GM18520 (cell line): ENCODE results near the gene DDX4.
"Not testable (repeated sequence)": the region's sequence is repeated elsewhere in the genome, so short reads cannot be mapped to it uniquely, and the experiment has no call there.

Source experiments
- ATAC-seq: cut with Tn5 transposase; IDR thresholded peaks from one replicate; pipeline ENCODE4 v1.9.1; 2021; ENCODE audit not compliant: unreplicated experiment

Gene DDX4

DNA sequence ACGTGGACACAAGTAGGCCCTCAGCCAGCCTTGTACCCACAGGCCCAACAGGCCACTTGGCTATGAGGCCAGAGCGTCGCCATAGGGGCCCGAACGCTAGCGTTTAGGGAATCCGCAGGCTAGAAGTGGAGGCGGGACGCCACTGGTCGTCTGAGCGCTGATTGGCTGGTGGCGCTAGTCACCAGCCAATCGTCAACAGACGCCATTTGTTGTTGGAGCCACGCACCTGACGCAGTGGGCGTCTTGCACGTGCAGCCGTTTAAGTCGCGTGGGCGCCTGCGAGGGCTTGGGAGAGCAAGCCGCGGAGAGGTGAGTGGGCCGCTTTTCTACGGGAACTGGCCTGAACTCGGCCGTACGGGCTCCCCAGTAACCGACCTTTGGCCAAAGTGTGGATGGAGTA lies at the start of gene DDX4:
Gene DDX4 (plus strand): TSS at position 269 of the 400 bp plus-strand sequence. CDS start 903 bp downstream, outside the sequence.
- ATAC-seq = no peak

DNA sequence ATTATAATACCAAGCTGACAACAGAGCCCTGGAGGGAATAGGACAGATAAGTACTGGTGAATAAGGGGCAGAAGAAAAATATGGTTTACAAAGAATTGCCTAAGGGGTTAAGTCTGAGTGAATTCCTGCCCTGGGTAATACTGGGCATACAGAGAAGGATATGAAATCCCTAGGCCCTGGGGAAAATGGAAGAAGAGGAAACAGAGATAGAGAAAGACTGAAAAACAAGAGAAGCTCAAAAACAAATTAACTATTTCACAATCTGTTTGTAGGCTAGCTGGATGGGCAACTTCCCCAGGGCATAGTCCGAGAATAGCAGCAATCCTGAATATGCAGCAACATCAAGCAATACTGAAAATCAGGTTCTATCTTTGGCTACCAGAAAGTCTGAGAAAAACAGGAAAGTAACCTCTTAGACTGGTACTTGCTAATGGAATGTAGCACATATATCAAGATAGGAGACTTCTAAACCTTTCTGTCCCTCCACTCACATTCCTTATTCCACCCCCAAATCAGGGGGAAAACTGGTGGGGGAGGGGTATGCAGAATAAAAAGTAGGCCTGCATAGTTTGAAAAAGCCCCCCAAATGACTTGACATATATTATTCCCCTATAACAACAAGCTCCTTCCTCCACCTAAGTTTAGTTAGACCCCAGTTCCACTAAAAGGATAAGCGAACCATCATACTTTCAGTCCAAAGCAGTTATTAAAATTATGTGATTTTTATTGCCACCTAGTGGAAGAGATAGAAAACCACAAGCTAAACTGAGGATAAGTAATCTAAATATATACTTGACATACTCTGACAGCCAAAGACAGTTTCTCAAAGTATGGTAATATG lies 46.4 kb upstream of the DDX4 start:
- ATAC-seq = no peak

DNA sequence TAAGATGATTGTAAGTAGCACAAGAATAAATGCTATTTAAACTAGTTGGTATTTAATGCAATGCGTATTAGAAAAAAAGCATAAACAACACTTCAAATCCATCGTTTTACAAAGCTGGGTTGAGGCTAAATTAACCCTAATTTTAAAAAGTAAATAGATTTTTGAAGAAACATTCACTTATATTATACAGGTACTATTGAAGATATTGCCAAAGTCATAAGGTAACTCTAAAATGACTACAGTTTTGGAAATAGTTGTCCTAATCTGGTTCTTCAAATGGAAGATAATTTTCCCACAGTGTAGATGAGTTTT lies 45.8 kb upstream of the DDX4 start:
- no peak for ATAC-seq

DNA sequence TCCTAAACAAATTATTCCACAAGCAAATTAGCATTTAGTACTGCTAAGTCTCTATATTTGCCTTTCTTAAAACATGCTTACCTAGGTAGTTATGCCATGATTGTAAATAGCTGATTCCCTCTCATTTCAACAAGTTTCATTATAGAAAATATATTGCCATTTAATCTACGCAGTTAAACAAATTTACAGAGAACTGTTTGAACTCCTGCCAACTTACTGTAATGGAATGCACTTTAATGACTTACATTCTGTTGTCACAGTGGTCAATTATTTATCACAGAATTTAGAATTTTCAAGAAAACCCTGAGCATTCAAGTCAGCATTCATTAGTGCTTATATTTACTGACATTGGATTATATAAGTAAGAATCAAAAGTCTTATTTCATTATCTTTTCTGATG lies 45.4 kb upstream of the DDX4 start:
- no peak for ATAC-seq

DNA sequence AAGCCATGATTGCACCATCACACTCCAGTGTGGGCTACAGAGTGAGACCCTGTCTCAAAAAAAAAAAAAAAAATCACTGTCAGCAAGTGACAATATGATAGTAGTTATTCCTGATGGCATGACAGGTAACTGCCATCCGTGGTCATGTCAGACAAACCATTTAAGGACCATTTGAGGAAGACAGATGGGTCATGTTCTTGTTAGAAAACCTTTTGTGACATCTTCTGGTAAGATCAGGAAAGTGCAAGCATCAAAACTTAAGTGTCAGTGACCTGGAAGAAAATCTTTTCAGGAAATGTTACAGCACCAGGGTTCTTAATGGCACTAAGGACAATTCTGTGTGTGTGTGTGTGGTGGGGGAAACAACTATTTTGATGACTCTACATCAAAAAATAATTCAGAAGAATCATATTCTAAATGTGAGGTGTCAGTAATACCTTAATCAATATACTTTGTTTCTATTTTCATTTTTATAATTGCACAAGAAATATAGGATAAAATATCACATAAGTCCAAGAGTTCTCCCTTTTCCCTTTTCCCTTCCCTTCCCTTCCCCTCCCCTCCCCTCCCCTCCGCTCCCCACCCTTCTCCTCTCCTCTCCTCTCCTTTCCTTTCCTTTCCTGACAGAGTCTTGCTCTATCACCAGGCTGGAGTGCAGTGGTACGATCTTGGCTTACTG lies 43.6 kb upstream of the DDX4 start:
- ATAC-seq = no peak

DNA sequence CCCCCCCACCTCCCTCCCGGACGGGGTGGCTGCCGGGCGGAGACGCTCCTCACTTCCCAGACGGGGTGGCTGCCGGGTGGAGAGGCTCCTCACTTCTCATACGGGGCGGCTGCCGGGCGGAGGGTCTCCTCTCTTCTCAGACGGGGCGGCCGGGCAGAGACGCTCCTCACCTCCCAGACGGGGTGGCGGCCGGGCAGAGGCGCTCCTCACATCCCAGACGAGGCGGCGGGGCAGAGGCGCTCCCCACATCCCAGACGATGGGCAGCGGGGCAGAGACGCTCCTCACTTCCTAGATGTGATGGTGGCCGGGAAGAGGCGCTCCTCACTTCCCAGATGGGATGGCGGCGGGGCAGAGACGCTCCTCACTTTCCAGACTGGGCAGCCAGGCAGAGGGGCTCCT lies 41.2 kb upstream of the DDX4 start:
- not testable (repeated sequence) for ATAC-seq

DNA sequence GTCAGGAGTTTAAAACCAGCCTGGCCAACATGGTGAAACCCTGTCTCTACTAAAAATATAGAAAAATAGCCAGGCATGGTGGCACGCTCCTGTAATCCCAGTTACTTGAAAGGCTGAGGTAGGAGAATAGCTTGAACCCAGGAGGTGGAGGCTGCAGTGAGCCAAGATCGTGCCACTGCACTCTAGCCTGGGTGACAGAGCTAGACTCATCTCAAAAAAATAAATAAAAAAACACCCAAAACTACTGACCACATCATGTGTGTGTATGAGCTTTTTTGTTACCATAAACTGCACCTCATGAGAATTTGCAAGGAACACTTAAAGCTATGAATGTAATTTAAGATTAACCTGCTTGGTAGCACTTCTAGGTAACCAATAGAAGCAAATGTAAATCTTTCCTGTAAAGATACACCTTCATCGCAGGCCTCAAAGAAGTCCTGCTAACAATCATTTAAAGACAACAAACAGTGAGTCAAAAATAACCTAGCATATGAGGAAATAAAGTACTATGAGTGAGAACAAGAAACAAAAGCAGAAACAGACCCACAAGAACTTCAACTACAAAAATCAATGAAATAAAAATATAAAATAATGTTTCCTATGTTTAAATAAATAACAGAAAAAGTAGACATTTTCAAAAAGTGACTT lies 38.7 kb upstream of the DDX4 start:
- ATAC-seq = peak; percentile 40

DNA sequence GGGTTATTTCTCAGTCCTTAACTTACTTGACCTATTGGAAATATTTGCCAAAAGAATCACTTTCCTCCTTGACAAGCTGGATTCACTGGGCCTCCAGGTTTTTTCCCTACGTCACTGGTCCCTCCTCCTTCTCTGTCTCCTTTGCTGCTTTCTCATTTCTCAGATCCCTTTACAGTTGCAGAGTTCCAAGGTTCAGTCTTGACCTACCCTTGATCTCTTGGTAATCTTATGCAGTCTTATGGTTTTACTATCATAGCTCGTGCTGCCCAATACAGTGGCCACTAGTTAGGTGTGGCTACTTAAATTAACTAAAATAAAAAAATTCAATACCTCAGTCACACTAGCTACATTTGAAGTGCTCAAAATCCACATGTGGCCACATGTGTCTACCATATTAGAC lies 37.1 kb upstream of the DDX4 start:
- ATAC-seq = no peak

DNA sequence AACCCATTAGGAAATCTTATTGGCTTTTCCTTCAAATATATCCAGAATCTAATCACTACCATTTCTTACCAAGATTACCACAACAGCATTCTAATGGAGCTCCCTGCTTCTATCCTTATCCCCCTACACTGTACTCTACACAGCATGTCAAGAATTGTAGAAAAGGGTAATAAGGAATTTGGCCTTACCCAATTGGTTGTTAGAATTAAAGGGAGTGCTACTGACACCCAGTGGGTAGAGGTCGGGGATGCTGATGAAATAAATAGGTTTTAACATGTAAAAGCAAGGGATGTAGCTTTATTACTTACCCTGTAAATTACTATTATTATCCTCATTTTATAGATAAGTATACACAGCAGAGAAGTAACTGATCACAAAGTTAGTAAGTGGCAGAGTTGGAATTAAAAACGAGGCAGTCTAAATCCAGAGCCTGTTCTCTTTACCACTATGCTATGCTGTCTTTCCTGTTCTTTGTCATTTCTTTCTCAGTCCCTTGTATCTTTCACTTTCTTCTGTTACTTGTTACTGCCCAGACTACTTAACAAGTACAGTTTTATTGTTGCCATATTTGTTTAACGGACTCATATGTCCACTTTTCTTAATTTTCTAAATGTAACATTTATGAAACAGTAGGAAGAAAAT lies 36.3 kb upstream of the DDX4 start:
- no peak for ATAC-seq

DNA sequence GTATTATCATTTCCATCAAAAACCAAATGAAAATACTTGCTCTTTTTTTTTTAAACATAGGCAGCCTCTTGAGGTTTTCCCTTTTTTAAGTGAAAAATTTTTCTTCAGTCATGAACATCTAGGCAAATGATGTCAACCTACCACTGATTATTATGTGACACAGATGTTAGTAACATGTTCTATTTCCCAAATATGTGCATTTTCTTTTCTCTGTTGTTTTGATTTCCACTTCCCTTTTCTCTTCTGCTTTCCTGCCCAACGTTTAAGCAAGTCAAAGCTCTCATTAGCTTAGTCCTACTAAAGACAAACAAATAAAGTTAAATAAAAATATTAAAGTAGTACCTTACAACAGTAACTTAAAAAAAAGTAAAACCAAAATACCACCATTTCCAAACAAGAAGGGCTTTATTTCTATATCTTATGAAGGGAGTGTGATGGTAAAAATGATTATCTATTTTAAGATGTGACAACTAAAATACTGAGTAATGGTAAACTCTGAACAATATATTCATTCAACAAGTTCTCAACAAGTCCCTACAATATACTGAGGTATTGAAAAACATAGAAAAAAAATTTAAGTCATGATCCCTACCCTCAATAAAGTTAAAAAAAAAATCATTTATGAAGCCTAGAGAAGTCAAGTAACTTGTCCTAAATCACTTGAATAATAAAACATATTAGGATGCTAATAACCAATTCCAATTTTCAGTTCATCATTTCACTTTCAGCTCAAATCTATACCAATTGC lies 35.1 kb upstream of the DDX4 start:
- ATAC-seq = no peak

DNA sequence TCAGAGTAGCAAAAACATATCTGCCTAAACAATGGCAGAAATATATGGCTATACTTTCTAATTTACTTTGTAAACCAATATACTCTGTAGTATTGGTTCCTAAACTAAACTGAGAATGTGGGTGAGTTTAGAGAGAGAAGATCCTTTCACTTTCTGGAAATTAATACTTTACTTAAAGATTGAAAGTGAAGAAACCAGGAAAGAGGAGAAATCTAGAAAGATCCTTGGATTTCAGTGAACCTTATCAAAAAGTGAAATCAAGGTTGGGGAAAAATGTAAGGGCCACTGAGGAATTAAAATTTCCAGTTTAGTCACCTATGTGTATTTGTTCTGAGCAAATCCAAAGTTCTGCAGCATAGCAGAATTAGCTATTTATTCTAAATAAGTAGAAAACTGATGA lies 31.6 kb upstream of the DDX4 start:
- no peak for ATAC-seq

DNA sequence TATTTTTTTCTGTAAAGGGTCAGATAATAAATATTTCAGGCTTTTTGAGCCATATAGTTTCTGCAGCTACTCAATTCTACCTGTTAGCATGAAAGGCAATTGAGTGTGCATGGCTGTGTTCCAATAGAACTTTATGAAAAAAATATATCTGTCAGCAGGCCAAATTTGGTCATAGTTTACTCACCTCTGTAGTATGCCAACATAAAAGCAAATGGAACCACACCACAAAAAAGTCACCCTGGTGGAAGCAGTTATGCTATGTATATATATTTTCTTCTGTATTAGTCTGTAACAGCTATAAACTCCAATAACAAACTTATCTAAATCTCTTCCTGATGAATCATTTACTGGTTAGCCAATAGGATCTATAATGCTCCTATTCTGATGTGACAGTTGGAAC lies 29.1 kb upstream of the DDX4 start:
- ATAC-seq = no peak

DNA sequence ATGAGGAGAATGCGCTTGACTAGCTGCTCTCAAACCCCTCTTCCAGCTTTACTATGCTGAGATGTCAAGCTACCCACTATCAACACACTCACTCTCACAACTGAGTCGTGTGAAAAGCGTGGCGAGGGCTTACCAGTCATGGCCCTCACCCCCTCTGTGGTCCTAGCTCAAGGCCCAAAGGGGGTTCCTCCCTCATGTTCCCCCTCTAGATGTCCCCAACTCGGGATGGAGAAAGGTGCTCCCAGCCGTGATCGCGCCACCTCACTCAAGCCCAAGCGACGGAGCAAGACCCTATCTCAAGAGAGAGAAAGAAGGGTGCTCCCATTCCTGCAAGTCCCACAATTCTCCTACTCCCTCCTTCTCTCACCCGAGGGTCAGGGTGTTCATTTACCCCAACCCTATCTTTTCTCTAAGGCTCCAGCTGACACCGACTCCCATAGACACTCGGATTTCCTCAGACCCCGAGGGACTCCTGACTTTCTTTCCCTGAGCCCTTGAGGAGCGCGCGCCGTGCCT lies 26.3 kb upstream of the DDX4 start:
- ATAC-seq = no peak

DNA sequence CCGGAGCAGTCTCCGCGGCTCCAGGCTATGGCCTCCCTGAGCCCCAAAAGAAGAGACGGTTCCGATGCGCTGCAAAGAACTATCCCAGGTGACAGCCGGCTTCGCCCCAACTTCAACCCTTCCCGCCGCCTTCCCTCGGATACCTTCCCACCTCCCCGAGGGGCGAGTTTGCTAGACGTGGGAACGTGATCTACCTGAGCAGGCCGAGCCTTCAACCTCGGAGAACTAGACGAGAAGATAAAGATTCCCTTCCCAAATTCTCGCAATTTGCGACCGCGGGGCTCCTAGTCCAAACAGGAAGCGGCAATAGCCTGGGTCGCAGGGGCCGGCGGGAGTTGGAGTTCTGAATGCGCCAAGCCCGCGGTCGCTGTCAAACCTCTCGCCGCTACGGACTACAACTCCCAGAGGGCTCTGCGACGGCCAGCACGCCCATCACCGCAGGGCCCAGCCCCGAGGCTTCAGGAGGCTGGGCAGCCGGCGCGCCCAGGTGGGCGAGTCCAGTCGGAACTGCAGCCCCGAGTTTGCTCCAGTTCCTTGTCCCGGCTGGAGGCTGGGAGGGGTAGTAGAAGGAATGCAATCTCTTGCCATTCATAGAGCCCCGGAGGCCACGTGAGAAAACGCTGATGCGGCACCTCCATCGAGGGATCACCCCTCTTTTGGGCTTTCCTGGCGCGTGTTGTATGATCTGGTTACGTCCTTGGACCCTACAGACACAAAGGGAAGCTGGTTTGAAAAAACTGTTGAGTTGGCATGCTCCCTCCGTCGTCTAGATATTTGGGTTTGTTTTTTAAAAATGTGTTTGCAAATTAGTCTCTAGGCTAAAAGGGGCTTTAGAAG lies 25.6 kb upstream of the DDX4 start, which contains the start of gene SLC38A9:
Gene SLC38A9 (minus strand): TSS at position 302 of the 837 bp plus-strand sequence. CDS start 14,366 bp downstream, outside the sequence.
- peak; percentile 99 for ATAC-seq

DNA sequence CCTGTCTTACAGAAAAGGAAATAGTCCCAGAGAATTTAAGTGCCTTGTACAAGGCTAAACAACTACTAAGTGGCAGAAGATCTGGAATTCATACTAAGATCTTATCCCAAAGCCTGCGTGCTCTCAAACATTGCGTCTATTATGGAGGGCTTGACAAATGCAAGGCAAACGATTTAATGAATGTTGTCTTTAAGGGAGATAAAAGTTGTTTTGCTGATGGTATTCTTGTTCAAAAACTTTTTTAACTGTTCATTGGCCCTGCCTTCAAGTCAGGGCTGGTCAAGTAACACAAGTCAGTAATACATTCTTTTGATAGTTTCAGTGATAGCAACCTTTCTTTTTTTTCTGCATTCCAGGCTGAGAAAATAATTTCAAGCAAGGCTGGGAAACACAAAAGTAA lies 24.0 kb upstream of the DDX4 start:
- no peak for ATAC-seq

DNA sequence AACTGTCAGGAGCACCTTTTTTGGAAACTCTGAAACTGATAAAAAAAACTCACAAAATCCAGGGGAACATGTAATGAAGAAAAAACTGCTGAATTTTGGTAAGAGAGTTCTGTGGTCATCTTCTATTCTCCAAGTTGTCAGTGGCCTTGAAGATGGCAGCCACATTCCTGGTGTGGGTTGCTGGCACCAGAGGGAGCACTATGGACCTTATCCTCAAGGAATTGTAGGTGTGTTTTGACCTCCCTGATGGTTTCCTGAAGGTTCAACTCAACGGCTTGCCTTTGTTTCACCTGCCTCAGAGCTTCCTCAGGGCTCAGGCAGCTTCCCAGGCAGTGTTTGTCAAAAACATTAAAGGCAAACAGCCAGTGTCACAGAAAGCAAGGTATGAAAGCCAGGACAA lies 23.5 kb upstream of the DDX4 start:
- ATAC-seq = no peak

DNA sequence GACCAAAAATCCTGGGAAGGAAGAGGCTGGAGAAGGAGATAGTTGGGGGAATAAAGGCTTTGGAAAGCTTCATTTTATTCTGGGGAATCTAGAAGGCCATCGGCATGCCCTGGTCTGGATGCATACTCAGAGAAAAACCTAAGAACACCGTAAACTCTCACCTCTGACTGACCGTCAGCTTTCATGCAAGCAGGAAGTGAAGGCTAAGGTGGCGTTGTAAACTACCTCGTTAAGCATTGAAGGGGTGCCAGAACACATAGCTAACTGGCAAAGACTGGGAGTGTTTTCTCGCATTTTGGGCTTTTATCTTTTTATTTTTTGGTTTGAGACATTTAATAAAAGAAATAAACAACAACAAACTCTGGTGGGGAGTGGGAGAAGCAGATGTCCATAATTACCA lies 23.1 kb upstream of the DDX4 start:
- ATAC-seq = no peak

DNA sequence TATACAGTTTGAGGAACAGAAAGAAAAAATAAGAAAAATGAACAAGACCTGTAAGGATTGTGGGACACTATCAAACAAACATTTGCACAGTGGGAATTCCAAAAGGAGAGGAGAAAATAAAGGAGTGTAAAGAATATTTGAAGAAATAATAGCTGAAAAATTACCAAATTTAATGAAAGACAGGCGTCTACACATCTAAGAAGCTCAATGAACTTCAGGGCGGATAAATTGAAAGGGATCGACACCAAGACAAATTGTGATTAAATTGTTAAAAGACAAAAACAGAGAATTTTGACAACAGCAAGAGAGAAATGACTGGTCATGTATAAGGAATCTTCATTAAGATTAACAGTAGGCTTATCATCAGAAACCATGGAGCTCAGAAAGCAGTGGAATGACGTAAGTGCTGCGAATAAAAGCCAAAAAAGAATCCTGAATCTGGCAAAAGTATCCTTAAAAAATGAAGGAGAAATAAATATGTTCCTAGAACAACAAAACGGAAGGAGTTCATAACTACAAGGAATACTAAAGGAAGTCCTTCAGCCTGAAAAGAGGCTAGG lies 22.3 kb upstream of the DDX4 start:
- ATAC-seq = no peak

DNA sequence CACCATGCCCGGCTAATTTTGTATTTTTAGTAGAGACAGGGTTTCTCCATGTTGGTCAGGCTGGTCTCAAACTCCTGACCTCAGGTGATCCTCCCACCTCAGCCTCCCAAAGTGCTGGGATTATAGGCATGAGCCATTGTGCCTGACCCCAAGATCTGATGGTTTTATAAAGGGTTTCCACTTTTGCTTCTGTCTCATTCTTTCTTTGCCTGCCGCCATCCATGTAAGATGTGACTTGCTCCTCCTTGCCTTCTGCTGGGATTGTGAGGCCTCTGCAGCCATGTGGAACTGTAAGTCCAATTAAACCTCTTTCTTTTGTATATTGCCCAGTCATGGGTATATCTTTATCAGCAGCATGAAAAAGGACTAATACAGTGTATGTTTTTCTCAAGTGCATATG lies 18.8 kb upstream of the DDX4 start:
- not testable (repeated sequence) for ATAC-seq
